Left ventricle myocardium superior (tissue), 1 donor: Measurements from ENCODE around the gene CASS4. TPM values are rescaled to one million over a fixed set of nuclear protein-coding genes. Genes with fewer than 3 reads are reported as not detected.
"Not testable (repeated sequence)": the region's sequence is repeated elsewhere in the genome, so short reads cannot be mapped to it uniquely, and the experiment has no call there.

ENCODE experiments used
- ATAC-seq: fragments of 200-7000 bp; cut with Tn5 transposase; one replicate; pipeline ENCODE4 v1.9.1; 2020; ENCODE audit warnings: mild to moderate bottlenecking, moderate library complexity
- DNase-seq: peaks from one replicate; pipeline ENCODE4 v3.0.0-alpha.2; 2020
- intact Hi-C: fragments of 100-400 bp; cut with micrococcal nuclease; formaldehyde crosslinking; loops from one replicate; pipeline ENCODE4 v1.11.0; 2022
- total RNA-seq: library from RNA; stranded (reverse); fragmentation: NEBNext Ultra II Directional; extraction: Animal tissue kit (Norgen Biotek cat#: 25700); gene quantifications from one replicate; pipeline ENCODE4 v1.2.1, GENCODE V29; 2021
- donor health status: DM: no; HTN: yes; CAD: no; lungs with severe emphysema.

The CASS4 gene
- total RNA-seq, 1 donor from 2014 or later: 0.55 TPM

DNA sequence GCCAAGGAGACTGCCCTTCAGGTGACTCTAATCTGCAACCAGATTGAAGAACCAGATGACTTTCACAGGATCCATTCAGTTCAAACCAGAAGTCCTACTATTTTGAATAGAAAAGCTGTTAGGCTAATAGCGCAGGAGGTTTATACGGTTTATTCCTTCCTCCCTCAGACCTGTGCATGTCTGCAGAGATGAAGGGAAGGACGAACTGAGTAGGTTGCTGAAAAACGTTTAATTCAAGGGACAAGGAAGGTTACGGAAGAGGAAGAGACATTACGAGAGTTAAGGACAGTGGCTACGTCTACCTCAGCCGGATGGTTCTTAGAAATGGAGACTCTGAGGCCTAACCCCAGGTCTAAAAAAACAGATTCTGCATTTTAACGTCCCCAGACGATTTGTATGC, 21.0 kb upstream of the CASS4 start:
- intact Hi-C loops: no loop called here
- DNase-seq (no peak), ATAC-seq (no peak)

DNA sequence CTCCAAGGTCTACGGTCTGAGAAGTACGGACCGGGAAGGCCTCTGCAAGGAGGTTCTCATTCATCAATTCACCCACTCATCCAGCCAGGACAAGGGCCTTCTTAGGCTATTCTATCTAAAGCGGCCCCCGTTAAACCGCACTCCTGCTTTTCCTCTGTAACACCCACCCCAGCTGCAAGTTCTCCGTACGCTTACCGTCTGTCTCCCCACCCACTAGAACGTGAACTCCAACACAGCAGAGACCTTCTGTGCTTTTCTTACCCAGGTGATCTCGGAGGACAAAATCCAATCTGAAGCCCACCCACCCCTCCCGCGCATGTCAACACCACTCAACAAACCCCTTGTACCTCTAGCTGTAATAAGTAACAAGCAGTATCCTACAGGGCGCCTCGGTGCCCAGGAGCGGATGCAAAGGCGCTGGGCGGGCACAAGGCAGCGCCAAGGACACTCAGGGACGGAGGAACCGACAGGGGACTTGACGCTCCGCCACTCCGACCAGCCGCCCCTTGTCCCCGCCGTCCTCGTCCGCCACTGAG, 20.4 kb upstream of the CASS4 start:
- DNase-seq: no peak
- intact Hi-C loops: no loop called here
- ATAC-seq: peak; percentile 38

DNA sequence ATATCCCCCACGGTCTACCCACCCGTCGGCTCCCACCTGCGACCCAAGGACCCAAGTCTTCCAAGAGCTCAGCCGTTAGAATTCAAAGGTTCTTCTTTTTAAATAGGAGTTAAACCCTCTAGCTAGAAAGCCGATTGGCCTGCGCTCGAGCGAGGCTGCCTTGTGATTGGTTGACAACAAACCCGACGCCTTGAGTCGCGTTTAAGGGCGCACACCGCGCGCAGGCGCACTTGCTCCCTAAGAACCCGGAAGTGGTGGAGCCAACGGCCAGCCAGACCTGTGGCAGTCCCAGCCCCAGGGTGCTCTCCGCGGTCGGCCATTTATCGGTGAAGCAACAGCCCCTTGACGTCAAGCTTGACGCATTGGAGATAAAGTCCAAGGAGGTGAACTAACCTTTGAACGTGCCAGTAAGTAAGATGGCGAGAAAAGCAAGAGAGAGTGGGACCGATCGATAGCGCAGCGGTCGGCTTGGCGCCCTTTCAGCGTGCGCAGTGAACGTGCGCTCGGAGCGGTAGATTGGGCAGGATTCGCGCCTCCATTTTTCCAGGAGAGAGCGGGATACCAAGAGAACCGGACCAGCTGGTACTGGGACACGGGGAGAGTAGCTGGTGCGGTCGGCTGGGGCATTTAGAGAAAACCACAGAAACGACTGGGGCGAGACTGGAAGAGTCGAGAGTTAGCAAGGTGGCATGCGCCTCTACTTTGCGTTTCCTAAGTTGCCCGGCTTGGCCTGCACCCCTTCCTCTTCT, 19.8 kb upstream of the CASS4 start, which contains the start of the genes AURKA and CSTF1:
AURKA (minus strand) TSS at position 84 of the 749 bp plus-strand sequence. CDS start 4,018 bp downstream, outside the sequence.
CSTF1 (plus strand) TSS at position 514 of the 749 bp plus-strand sequence. CDS start 2,908 bp downstream, outside the sequence.
- ATAC-seq: peak; percentile 99
- intact Hi-C loops: no loop called here
- peak; percentile 100 for DNase-seq

DNA sequence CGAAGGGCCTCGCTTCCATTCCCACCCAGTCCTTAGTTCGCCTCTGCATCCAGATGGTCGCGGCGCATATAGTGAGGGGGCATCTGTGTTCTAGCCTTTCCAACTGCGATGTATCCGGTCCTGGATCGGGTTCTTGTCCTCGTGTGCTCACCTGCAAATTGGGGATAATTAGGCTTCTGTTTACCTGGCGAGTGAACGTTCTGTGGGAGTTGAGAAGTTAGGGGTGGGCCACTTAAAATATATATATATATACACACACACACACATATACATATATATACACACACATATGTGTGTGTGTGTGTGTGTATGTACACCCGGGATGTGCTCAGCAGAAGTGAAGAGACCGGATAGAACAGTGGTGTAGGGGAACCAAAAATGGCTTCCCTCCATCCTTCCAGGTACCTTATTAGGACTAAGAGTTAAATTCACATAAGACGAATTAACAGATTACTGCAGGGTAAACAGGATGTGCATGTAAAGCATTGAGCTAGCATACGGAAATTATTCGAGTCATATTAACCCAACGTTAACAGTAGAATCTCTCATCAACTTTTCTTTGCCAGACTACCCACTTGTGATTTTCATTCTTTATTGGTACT, 19.1 kb upstream of the CASS4 start:
- no peak for ATAC-seq
- DNase-seq: no peak
- intact Hi-C loops: no loop called here

DNA sequence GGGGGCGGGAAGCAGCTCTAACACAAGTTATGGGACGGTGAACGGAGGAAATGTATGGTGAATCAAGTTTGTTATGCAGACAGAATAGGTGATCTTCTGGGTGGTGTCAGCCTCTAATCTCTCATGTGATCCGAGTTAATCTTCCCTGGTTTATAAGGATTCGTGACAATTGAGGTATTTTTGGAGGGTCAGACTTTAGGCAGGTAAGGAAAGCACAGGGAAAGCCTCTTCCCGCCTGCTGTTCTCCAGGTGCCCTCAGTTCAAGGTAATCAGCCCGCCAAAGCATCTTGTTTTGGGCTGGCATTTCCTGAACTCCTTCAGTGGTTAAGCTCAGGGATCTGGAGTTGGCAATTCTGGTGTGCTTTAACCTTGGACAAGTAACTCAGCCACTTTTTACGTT, 18.4 kb upstream of the CASS4 start:
- DNase-seq (no peak), ATAC-seq (no peak)
- intact Hi-C loops: no loop called here

DNA sequence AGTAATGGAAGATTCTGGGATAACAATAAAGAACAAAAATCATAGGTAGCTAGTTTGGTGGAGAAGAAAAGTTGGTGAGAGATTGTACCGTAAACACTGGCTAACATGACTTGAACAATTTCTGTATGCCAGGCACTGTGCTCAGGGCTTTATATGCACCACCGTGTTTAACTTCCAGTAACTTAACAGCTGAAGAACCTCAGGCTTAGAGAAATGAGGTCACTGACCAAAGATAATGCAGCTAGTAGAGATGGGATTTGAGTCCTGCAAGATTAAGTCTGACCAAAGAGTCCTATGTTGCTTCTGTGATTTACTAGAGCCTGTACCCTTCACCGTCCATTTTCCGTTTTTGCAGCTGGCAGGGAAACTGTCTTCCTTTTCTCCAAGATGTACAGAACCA, 16.9 kb upstream of the CASS4 start:
- intact Hi-C loops: loop anchor here (5.0 kb wide), 1 partner anchor 72 kb away; the partner anchor contains the start of gene RTF2
- ATAC-seq: no peak

DNA sequence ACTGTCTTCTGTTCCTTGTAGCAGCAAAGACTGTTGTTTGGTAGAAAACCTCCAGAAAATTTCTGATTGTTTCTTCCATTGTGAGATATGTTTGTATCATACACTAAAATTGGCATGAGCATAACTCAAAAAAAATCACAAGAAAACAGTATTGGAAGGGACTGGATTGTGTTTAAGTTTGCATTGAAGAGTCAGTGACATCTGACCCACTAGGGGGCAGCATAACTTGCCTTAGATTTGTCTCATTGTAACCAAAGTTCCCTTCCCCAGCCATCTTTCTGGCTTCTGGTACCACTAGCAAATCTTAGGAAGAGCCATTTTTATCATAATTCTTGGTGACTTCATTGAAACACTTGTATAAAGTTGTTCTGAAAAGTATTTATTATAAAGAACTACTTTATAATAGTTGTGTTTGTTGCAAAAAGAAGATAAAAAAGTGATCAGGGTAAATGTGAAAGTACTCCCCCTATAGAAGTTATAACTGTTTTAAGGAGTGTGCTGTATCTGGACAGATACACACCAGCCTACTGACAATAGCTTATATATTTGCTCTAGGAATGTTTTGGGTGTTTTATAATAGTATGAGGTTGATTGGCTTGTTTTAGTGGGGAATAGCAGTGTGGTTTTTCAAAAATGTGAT, 11.9 kb upstream of the CASS4 start:
- ATAC-seq (peak; percentile 58), DNase-seq (no peak)
- intact Hi-C loops: no loop called here

More for the DNA sequence above, 16.9 kb upstream of the CASS4 start:
- DNase-seq: no peak

DNA sequence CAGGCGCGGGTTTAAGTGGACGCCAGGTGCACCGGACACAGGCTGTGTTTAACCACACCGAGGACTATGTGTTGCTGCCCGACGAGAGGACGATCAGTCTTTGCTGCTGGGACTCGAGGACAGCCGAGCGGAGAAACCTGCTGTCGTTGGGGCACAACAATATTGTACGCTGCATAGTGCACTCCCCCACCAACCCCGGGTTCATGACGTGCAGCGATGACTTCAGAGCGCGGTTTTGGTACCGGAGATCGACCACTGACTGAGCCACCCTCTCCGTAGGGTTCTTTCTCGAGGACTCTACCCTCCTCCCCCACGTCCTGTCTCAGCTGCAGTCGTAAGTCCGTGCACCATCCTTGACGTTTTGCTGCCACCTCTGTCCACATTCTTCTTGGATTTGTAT, 8.6 kb upstream of the CASS4 start:
- ATAC-seq (no peak), DNase-seq (no peak)
- intact Hi-C loops: no loop called here

DNA sequence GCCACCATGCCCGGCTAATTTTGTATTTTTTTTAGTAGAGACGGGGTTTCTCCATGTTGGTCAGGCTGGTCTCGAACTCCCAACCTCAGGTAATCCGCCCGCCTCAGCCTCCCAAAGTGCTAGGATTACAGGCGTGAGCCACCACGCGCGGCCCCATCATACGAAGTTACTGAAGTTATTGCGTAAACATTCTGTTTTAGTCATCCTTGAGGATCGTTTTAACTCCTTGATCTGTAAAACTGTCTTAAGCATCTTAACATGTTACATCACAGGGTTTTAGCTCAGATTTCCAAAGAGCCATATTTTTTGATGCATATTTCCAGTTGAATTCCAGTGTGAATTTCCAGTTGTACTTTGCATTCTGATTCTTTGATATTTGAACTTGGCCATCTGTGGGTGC, 6.7 kb upstream of the CASS4 start:
- ATAC-seq, intact Hi-C loops, DNase-seq: not testable (repeated sequence)

DNA sequence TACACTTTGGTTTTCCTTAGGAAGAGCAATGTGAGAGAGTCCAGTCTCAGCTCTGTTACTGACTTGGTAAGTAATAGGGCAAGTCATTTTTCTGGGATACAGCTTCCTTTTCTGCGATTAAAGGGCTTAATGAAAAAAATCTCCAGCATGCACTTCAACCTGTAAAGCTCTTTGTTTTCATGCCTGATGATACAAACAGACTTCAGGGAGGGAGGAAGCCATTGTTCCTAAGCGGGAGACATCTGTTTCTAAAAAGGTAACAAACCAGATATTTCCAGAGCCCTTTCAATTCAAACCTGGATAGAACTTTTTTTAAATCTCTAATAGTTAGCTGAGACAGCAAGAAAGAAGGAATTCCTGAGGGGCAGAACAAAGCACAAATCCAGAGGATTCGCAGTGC, 5.2 kb upstream of the CASS4 start:
- ATAC-seq (no peak), DNase-seq (no peak)
- intact Hi-C loops: no loop called here

DNA sequence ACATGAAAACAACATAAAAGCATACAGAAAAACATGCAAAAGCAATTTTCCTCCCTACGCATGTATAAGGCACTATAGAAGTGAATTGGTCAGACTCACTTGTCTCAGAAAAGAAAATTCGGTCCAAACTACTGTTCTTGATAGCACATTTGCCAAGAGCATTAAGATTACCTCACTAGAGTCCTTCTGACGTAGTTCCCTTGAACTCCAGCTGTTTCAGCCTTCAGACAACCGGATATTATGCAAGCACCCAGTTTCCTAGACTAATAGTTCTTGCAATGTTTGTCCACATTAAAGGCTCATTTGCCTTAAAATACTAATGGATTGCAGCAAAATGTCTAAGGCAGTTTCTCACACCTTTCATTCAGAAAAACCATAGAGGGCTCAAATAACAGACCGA, 2.5 kb upstream of the CASS4 start:
- intact Hi-C loops: no loop called here
- DNase-seq (no peak), ATAC-seq (peak; percentile 60)

DNA sequence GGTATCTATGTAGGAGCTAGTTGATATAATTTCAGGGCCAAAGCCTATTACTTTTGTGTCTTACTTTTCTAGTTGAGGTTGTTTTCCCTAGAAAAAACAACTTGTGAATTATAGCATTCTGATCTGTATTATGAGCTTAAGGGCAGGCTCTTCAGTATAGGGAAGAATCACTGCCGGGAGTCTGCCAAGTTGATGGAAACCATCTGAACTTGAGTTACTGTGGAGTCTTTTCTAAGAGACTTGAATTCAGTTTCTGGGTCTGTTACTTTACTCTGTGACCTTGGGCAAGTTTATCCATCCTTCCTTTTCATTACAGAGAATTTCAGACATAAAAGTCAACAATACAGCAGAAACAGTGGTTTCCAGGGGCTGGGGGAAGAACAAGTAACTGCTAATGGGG, 2.1 kb upstream of the CASS4 start:
- DNase-seq: no peak
- intact Hi-C loops: no loop called here
- ATAC-seq: no peak

DNA sequence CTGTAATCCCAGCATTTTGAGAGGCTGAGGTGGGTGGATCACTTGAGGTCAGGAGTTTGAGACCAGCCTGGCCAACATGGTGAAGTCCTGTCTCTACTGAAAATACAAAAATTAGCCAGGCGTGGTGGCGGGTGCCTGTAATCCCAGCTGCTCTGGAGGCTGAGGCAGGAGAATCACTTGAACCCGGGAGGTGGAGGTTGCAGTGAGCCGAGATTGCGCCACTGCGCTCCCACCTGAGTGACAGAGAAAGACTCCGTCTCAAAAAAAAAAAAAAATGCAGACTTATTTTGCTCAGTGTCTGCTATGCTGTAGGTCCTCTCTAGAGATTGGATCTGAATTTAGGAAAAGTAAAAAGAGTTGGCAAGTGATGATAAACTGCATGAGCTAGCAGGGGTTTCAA, 773 bp upstream of the CASS4 start:
- intact Hi-C loops, DNase-seq: not testable (repeated sequence)

DNA sequence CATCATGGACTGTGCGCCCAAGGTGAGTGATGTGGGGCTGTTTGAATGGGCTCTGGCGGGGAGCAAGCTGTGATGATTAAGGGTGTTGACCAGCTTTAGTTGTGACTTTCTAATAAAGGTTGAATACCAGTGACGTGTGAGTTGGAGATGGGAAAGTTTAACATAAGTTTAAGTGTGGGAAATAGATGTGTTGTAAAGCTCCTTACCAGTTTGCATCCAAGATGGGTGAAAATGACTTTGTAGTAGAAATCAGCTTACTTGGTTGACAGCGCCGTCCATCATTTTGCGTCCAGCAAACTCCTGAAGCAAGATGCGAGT, 372 bp downstream of the CASS4 start:
- intact Hi-C loops: no loop called here
- no peak for DNase-seq
- no peak for ATAC-seq

More for the DNA sequence above, 773 bp upstream of the CASS4 start:
- ATAC-seq: not testable (repeated sequence)

DNA sequence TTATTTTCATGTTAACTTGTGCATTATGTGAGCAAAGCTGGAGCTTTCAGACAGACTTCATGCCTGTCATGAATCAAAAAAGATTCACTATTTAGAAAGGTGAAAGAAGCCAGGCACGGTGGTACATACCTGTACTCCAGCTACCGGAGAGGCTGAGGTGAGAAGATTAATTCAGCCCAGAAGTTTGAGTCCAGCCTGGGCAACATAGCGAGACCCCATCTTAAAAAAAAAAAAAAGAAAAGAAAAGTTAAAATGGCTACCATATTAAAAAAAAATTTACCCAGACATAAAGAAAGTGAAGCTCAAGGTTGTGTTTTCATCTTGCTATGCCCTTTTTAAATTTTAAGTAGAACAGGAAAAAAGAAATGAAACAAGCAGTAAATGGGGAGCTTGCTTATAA, 889 bp downstream of the CASS4 start:
- no peak for ATAC-seq
- no peak for DNase-seq
- intact Hi-C loops: no loop called here

DNA sequence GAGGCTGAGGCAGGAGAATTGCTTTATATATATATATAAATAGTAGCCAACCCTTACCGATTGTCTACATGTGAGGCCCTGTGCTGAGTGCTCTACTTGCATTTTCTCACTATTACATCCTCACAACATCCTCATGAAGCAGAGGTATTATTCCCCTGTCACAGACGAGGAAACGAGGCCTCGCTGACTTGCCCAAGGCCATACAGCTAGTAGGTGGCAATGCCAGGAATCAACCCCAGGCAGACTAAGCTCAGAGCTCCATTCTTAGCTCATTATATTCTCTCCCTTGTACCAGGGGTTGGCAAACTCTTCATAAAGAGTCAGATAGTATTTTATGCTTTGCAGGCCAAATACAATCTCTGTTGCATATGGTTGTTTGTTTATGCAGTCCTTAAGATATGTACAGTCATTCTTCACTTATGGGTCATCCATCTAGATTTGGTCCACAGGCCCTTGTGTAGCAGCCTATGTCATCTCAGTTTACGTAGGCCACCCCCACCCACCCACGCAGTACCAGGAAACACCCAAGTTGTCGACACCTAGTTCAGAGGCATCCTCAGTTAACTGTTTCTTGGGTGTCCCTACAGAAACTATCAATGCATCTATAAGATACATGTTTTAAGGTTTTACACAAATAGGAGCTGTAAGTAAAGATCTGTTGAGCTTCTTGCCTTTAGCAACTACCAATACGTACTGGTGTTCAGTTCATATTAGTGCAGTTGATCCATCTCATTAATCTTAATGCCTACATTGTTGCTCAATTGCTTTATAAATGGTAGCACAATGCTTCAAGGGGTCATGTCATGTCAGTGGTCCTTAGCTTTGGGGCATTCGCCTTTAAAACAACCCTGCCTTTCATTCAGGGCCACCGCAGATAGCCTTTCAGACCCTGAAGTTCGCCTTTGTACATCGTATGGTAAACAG, 3.0 kb downstream of the CASS4 start:
- intact Hi-C loops: no loop called here
- ATAC-seq (no peak), DNase-seq (no peak)

DNA sequence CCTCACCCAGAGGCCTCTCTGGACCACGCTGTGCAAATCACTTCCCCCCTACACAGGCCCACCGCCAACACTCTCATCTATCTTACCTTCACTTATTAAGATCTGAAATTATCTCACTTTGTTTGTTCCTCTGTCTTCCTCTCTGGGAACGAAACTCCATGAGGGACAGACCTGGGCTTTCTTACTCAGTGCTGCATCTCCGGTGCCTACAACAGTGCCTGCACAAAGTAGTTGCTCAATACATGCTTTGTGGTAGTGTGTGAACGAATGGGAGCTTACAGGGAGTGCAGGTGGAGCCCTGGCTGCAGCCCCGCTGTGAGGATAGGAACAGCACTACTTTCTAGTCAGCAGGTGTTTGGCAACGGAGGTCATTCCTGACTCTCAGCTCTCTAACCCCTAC, 5.3 kb downstream of the CASS4 start:
- DNase-seq (no peak), ATAC-seq (no peak)
- intact Hi-C loops: no loop called here

DNA sequence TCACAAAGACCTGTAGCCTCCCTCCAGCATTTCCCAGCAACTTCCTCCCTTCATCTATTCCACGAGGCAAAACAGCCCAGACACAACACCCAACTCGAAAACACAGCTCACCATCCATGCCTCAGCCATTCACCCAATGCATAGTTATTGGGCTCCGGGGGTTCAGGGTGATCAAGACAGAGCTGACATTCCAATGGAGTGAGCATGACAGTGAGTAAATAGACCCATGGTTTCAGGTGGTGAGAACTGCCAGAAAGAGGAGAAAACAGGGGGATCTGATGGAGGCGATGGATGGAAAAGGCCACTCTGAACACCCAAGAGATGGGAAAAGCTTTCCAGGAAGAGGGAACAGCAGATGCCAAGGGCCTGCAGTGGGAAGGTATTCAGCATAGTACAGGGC, 5.9 kb downstream of the CASS4 start:
- intact Hi-C loops: no loop called here
- DNase-seq: no peak

DNA sequence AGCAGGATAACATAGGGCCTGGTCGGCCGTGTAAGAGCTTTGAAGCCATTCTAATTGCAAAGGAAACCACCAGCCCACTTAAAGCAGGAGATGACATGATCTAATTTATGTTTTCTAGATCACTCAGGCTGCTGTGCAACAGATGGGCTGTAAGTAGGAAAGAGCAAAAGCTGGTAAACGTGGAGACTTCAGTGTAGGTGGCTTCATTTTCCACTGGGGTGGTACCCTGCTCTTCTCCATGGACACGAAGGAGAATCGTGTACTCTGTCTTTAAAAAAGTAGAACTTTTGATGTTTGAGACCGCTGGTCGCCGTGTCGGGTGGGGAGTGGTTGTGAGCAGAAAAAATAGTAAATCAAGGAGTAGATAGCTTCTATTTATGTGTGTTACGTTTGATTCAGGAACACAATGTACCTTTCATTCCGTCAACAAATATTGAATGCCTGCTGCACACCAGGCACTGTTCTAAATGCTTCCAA, 6.4 kb downstream of the CASS4 start:
- intact Hi-C loops: no loop called here
- DNase-seq (no peak), ATAC-seq (peak; percentile 39)

More for the DNA sequence above, 5.9 kb downstream of the CASS4 start:
- no peak for ATAC-seq
